ENCODE measurements around the gene FTSJ1.

DNA sequence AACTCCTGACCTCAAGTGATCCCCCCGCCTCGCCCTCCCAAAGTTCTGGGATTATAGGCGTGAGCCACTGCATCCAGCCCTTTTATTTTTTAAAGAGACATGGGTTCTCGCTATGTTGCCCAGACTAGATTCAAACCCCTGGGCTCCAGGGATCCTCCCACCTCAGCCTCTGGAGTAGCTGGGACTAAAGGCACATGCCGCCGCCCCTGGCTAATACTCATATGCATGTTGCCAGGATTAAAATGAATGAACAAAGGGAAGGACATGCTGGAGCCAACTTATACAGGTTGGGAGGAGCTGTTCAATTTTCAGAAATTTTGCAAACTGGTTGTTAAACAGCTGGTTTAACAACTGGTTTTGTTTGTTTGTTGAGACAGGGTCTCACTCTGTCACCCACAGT lies 1.4 kb upstream of the FTSJ1 start:
- TF ChIP-seq ARNT (IDR thresholded peaks at IDR 0.05) (no peak), FOXA1 (IDR thresholded peaks at IDR 0.05) (no peak), ZNF384 (IDR thresholded peaks at IDR 0.05) (no peak), TARDBP (IDR thresholded peaks at IDR 0.05) (no peak), BHLHE40 (IDR thresholded peaks at IDR 0.05; ENCODE audit: borderline replicate concordance) (no peak), SUZ12 (IDR thresholded peaks at IDR 0.05) (no peak), SP1 (IDR thresholded peaks at IDR 0.05) (no peak), NFRKB (IDR thresholded peaks at IDR 0.05) (no peak), L3MBTL2 (conservative IDR thresholded peaks at IDR 0.05) (no peak), FOXM1 (IDR thresholded peaks at IDR 0.05; ENCODE audit: borderline replicate concordance) (no peak), ELF4 (IDR thresholded peaks at IDR 0.05) (no peak)
- TF ChIP-seq, protein P1, sequence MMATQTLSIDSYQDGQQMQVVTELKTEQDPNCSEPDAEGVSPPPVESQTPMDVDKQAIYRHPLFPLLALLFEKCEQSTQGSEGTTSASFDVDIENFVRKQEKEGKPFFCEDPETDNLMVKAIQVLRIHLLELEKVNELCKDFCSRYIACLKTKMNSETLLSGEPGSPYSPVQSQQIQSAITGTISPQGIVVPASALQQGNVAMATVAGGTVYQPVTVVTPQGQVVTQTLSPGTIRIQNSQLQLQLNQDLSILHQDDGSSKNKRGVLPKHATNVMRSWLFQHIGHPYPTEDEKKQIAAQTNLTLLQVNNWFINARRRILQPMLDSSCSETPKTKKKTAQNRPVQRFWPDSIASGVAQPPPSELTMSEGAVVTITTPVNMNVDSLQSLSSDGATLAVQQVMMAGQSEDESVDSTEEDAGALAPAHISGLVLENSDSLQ (IDR thresholded peaks at IDR 0.05) = no peak
